ENCODE data around the gene PTPRN2. TPM values are rescaled to one million over a fixed set of nuclear protein-coding genes. Genes with fewer than 3 reads are reported as not detected.
"Not testable (repeated sequence)": the region's sequence is repeated elsewhere in the genome, so short reads cannot be mapped to it uniquely, and the experiment has no call there.

The PTPRN2 gene
- total and polyA plus RNA-seq, 4 donors, result 18.1 to 69.9 (median 50.4) TPM

- Histone ChIP-seq H3K4me1 (ENCODE audit: control insufficient read depth, insufficient read depth, low read length) (peaks cover 3% of the 10 kb centered on the region), H3K9me3 (ENCODE audit: control insufficient read depth, insufficient read depth, low read length) (no peaks in the 10 kb centered on the region), H3K36me3 (ENCODE audit: control insufficient read depth, insufficient read depth, low read length) (peaks cover 2% of the 10 kb centered on the region), H3K27ac (ENCODE audit: low read depth, low read length) (no peak overlapping the region), H3K27me3 (ENCODE audit: control insufficient read depth, insufficient read depth, low read length) (no peaks in the 10 kb centered on the region), H3K4me3 (ENCODE audit: low read depth, low read length) (no peak overlapping the region)
- DNase-seq (ENCODE audit: low read depth in 4 of 6, low spot score in 6 of 6), result no peak
- WGBS (ENCODE audit: insufficient coverage), result no CpG with 5 or more reads among the region's 4 CpGs
Measured at GRCh38 chr7:157941210-157941609, 646.4 kb downstream of the PTPRN2 start.

DNA sequence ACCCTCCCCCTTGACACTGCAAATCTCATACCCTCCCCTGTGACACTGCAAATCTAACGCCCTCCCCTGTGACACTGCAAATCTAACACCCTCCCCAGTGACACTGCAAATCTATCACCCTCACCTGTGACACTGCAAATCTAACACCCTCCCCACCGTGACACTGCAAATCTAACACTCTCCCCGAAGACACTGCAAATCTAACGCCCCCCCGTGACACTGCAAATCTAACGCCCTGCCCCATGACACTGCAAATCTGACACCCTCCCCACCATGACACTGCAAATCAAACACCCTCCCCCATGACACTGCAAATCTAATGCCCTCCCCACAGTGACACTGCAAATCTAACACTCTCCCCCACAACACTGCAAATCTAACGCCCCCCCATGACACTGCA, 647.1 kb downstream of the PTPRN2 start:
- Histone ChIP-seq H3K27me3 (ENCODE audit: control insufficient read depth, insufficient read depth, low read length) (no peaks in the 10 kb centered on the region), H3K9me3 (ENCODE audit: control insufficient read depth, insufficient read depth, low read length) (no peaks in the 10 kb centered on the region), H3K4me3 (ENCODE audit: low read depth, low read length) (no peak overlapping the region), H3K36me3 (ENCODE audit: control insufficient read depth, insufficient read depth, low read length) (peaks cover 2% of the 10 kb centered on the region), H3K4me1 (ENCODE audit: control insufficient read depth, insufficient read depth, low read length) (peaks cover 3% of the 10 kb centered on the region), H3K27ac (ENCODE audit: low read depth, low read length) (no peak overlapping the region)
- DNase-seq (ENCODE audit: low read depth in 4 of 6, low spot score in 6 of 6), result no peak
- 93% methylated on average over 3 of the region's 7 CpGs for WGBS (ENCODE audit: insufficient coverage)

DNA sequence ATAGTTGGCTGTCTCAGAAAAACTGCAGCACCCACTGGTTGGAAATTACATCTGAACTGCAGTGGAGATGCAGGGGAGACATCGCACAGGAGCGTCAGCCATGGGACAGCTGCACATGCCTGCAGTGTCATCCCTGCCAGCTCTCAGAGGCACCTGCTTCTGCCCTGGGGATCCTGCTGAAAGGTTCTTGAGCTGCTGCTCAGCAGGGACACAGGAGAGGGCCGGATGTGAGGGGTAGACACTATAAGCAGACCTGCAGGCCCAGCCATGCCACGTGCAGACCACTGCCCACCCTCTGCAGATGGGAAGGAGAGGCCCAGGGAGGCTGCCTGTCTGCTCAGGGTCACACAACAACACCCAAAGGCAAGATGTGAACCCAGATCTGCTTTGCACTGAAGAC, 649.4 kb downstream of the PTPRN2 start:
- H3K4me3 ChIP-seq (ENCODE audit: low read depth, low read length), result no peak overlapping the region
- no peaks in the 10 kb centered on the region for H3K27me3 ChIP-seq (ENCODE audit: control insufficient read depth, insufficient read depth, low read length)
- no peak for DNase-seq (ENCODE audit: low read depth in 4 of 6, low spot score in 6 of 6)
- H3K36me3 ChIP-seq (ENCODE audit: control insufficient read depth, insufficient read depth, low read length), result no peaks in the 10 kb centered on the region
- H3K9me3 ChIP-seq (ENCODE audit: control insufficient read depth, insufficient read depth, low read length), result no peaks in the 10 kb centered on the region
- WGBS (ENCODE audit: insufficient coverage), result 72% methylated on average over 4 of the region's 4 CpGs
- no peak overlapping the region for H3K27ac ChIP-seq (ENCODE audit: low read depth, low read length)
- peaks cover 1% of the 10 kb centered on the region for H3K4me1 ChIP-seq (ENCODE audit: control insufficient read depth, insufficient read depth, low read length)

DNA sequence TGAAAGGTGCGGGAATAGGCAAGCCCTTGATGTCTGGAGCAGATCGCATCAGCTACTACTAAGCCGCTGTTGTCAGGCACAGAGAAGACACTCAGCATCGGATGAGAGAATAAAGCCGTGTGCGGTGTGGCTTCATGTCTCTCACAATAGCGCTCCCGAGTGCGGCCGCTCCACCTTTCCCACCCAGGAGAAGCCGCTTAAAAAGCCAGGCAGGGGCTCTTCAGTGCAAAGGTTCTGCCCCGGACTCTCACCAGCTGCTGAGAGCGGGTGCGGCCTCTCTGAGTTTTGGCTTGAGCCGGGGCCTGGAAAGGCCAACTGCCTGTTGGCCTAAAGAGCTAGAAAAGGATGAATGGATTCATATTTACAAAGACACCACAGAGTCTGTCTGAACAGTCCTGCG, 650.2 kb downstream of the PTPRN2 start:
- WGBS (ENCODE audit: insufficient coverage), result 82% methylated on average over 12 of the region's 16 CpGs
- no peak overlapping the region for H3K27ac ChIP-seq (ENCODE audit: low read depth, low read length)
- no peaks in the 10 kb centered on the region for H3K27me3 ChIP-seq (ENCODE audit: control insufficient read depth, insufficient read depth, low read length)
- H3K4me1 ChIP-seq (ENCODE audit: control insufficient read depth, insufficient read depth, low read length), result no peaks in the 10 kb centered on the region
- no peak overlapping the region for H3K4me3 ChIP-seq (ENCODE audit: low read depth, low read length)
- no peaks in the 10 kb centered on the region for H3K9me3 ChIP-seq (ENCODE audit: control insufficient read depth, insufficient read depth, low read length)
- H3K36me3 ChIP-seq (ENCODE audit: control insufficient read depth, insufficient read depth, low read length), result no peaks in the 10 kb centered on the region
- peak in 1 of 6 donors; percentile 13 for DNase-seq (ENCODE audit: low read depth in 4 of 6, low spot score in 6 of 6)

GRCh38 chr7:157936976-157937375, 650.6 kb downstream of the PTPRN2 start:
- no peaks in the 10 kb centered on the region for H3K27me3 ChIP-seq (ENCODE audit: control insufficient read depth, insufficient read depth, low read length)
- H3K4me1 ChIP-seq (ENCODE audit: control insufficient read depth, insufficient read depth, low read length), result no peaks in the 10 kb centered on the region
- DNase-seq (ENCODE audit: low read depth in 4 of 6, low spot score in 6 of 6), result no peak
- no peaks in the 10 kb centered on the region for H3K36me3 ChIP-seq (ENCODE audit: control insufficient read depth, insufficient read depth, low read length)
- H3K4me3 ChIP-seq (ENCODE audit: low read depth, low read length), result no peak overlapping the region
- H3K27ac ChIP-seq (ENCODE audit: low read depth, low read length), result no peak overlapping the region
- 83% methylated on average over 8 of the region's 8 CpGs for WGBS (ENCODE audit: insufficient coverage)
- no peaks in the 10 kb centered on the region for H3K9me3 ChIP-seq (ENCODE audit: control insufficient read depth, insufficient read depth, low read length)

DNA sequence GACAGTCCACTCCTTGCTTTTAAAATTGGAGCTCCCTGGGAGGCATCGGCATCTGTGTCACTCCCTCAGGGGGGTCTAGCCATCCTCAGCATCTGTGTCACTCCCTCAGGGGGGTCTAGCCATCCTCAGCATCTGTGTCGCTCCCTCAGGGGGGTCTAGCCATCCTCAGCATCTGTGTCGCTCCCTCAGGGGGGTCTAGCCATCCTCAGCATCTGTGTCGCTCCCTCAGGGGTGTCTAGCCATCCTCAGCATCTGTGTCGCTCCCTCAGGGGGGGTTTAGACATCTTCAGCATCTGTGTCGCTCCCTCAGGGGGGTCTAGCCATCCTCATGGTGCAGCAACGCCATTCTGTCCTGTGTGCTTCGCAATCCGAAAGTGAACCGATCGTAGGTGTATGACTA, 651.9 kb downstream of the PTPRN2 start:
- H3K27ac ChIP-seq (ENCODE audit: low read depth, low read length); H3K27me3 ChIP-seq (ENCODE audit: control insufficient read depth, insufficient read depth, low read length); H3K36me3 ChIP-seq (ENCODE audit: control insufficient read depth, insufficient read depth, low read length); H3K4me3 ChIP-seq (ENCODE audit: low read depth, low read length); DNase-seq (ENCODE audit: low read depth in 4 of 6, low spot score in 6 of 6); H3K9me3 ChIP-seq (ENCODE audit: control insufficient read depth, insufficient read depth, low read length); H3K4me1 ChIP-seq (ENCODE audit: control insufficient read depth, insufficient read depth, low read length): not testable (repeated sequence)
- 97% methylated on average over 10 of the region's 11 CpGs for WGBS (ENCODE audit: insufficient coverage)

- not testable (repeated sequence) for H3K27me3 ChIP-seq (ENCODE audit: control insufficient read depth, insufficient read depth, low read length); H3K9me3 ChIP-seq (ENCODE audit: control insufficient read depth, insufficient read depth, low read length); H3K4me3 ChIP-seq (ENCODE audit: low read depth, low read length); DNase-seq (ENCODE audit: low read depth in 4 of 6, low spot score in 6 of 6); H3K36me3 ChIP-seq (ENCODE audit: control insufficient read depth, insufficient read depth, low read length); H3K27ac ChIP-seq (ENCODE audit: low read depth, low read length)
- WGBS (ENCODE audit: insufficient coverage), result 92% methylated on average over 6 of the region's 6 CpGs
- H3K4me1 ChIP-seq (ENCODE audit: control insufficient read depth, insufficient read depth, low read length), result peaks cover 16% of the 10 kb centered on the region
Measured at GRCh38 chr7:157933219-157934155, 654.1 kb downstream of the PTPRN2 start.

DNA sequence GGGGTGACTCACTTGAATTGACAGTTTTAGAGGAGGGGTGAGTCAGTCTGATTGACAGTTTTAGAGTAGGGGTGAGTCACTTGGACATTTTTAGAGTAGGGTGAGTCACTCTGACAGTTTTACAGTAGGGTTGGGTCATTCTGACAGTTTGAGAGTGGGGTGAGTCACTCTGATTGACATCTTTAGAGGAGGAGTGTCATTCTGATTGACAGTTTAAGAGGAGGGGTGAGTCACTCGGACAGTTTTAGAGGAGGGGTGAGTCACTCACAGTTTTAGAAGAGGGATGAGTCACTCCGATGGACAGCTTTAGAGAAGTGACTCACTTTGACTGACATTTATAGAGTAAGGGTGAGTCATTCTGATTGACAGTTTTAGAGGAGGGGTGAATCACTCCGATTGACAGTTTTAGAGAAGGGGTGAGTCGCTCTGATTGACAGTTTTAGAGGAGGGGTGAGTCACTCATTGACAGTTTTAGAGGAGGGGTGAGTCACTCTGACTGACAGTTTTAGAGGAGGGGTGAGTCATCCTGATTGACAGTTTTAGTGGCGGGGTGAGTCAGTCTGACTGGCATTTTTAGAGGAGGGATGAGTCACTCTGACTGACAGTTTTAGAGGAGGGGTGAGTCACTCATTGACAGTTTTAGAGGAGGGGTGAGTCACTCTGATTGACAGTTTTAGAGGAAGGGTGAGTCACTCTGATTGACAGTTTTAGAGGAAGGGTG, 655.0 kb downstream of the PTPRN2 start:
- H3K9me3 ChIP-seq (ENCODE audit: control insufficient read depth, insufficient read depth, low read length), result no peaks in the 10 kb centered on the region
- H3K4me1 ChIP-seq (ENCODE audit: control insufficient read depth, insufficient read depth, low read length), result peaks cover 16% of the 10 kb centered on the region
- DNase-seq (ENCODE audit: low read depth in 4 of 6, low spot score in 6 of 6), result no peak
- 94% methylated on average over 4 of the region's 5 CpGs for WGBS (ENCODE audit: insufficient coverage)
- no peak overlapping the region for H3K27ac ChIP-seq (ENCODE audit: low read depth, low read length)
- H3K27me3 ChIP-seq (ENCODE audit: control insufficient read depth, insufficient read depth, low read length), result no peaks in the 10 kb centered on the region
- no peaks in the 10 kb centered on the region for H3K36me3 ChIP-seq (ENCODE audit: control insufficient read depth, insufficient read depth, low read length)
- H3K4me3 ChIP-seq (ENCODE audit: low read depth, low read length), result no peak overlapping the region

DNA sequence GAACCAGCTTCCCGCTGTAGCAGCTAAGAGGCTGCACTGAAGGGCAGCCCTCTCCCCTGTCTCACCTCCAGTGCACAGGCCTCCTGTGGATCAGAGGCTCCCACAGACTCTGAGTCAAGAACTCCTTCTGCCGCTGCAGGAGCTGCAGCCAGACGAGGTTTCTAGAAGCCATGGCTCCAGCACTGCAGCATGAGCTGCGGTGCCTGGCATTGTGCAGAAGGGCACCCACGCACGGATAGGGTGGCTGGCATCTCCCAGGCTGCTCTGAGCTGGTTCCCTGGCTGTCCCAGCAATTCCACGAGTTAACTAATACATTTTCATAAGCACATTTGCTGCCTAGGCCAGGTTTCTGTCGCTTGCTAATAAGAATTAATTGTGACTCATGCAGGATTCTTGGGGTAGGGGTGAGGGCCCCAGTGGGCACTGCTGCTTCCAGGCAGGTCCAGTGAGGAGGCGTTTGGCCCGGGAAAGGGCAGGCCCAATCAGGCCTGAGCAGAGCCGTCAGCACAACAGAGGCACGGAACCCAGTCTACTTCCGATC, 656.6 kb downstream of the PTPRN2 start:
- Histone ChIP-seq H3K27me3 (ENCODE audit: control insufficient read depth, insufficient read depth, low read length) (no peaks in the 10 kb centered on the region), H3K4me1 (ENCODE audit: control insufficient read depth, insufficient read depth, low read length) (peaks cover 16% of the 10 kb centered on the region), H3K4me3 (ENCODE audit: low read depth, low read length) (no peak overlapping the region), H3K27ac (ENCODE audit: low read depth, low read length) (no peak overlapping the region), H3K9me3 (ENCODE audit: control insufficient read depth, insufficient read depth, low read length) (no peaks in the 10 kb centered on the region), H3K36me3 (ENCODE audit: control insufficient read depth, insufficient read depth, low read length) (no peaks in the 10 kb centered on the region)
- 72% methylated on average over 8 of the region's 13 CpGs for WGBS (ENCODE audit: insufficient coverage)
- DNase-seq (ENCODE audit: low read depth in 4 of 6, low spot score in 6 of 6), result no peak
